ENCODE data around the gene PLCB3. TPM values are rescaled to one million over a fixed set of nuclear protein-coding genes. Genes with fewer than 3 reads are reported as not detected.

PLCB3 gene
- total and polyA plus RNA-seq, 2 of the 13 experiments (the other 11 are each of a cell fraction or from before 2014, with no cell fraction given), result 7.5 to 13.8 TPM

DNA sequence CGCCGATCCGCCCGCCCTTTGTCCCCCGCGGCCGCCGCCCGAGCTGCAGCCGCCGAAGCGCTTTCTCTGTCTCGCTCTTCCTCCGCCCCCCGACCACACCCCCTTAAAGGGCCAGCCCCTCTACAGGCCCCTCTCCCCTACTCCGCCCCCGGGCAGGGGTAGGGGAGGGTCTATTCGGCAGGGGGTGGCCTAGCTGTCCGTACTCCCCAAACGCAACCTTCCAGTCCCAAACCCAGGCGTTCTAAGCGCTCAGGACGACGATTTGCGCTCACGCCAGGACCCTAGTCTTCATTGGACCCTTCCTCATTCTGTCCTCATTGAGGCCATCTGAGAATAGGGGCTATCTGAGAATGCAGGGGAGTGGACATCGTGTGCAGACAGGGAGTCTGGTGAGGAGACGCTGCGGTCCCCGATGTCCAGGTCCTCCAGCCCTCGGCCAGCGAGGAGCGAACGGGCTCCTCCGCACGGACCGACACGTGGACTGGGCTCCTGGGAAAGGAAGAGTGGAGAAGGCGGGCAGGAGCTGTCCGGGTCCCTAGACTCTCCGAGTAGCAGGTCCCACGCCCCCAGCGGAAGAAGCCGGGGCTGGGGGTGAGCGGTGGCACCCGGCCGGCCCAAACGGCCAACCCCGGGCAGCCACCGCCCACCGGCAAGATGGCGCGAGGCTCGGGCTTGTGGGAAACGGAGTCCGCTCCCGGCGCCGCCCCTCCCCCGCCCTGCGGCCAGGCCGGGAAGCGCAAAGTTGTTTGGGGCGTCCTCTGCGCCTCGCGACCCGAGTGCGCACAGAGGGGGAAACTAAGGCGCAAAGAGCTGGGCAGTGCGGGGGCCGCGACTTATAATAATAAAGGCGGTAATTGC, 4.2 kb upstream of the PLCB3 start, which contains the start of gene PPP1R14B (continued):
- TF ChIP-seq ZC3H13 (CRISPR knock-in tag; IDR thresholded peaks at IDR 0.05) (no peak), XRCC5 (optimal IDR thresholded peaks at IDR 0.05; ENCODE audit: low read length) (peak; percentile 15), JARID2 (CRISPR knock-in tag; IDR thresholded peaks at IDR 0.05; ENCODE audit: insufficient replicate concordance) (peak; percentile 81), GATAD1 (CRISPR knock-in tag; IDR thresholded peaks at IDR 0.05) (no peak), ZNF121 (CRISPR knock-in tag; IDR thresholded peaks at IDR 0.05) (no peak), ZNF841 (CRISPR knock-in tag; IDR thresholded peaks at IDR 0.05; ENCODE audit: borderline replicate concordance) (no peak), ZKSCAN1 (IDR thresholded peaks at IDR 0.05; ENCODE audit: low read length) (no peak), ZSCAN9 (CRISPR knock-in tag; IDR thresholded peaks at IDR 0.05; ENCODE audit: borderline replicate concordance) (no peak), AHR (CRISPR knock-in tag; IDR thresholded peaks at IDR 0.05) (peak; percentile 44; the same call in 1 of the 2 replicates), JUND (CRISPR knock-in tag; IDR thresholded peaks at IDR 0.05) (no peak), XBP1 (CRISPR knock-in tag; IDR thresholded peaks at IDR 0.05) (no peak), SKI (IDR thresholded peaks at IDR 0.05; ENCODE audit: partially characterized antibody) (no peak), ZNF788 (CRISPR knock-in tag; IDR thresholded peaks at IDR 0.05; ENCODE audit: borderline replicate concordance) (peak; percentile 70; the same call in 1 of the 2 replicates), MEIS2 (CRISPR knock-in tag; IDR thresholded peaks at IDR 0.05) (no peak)
- TF ChIP-seq, protein P1, sequence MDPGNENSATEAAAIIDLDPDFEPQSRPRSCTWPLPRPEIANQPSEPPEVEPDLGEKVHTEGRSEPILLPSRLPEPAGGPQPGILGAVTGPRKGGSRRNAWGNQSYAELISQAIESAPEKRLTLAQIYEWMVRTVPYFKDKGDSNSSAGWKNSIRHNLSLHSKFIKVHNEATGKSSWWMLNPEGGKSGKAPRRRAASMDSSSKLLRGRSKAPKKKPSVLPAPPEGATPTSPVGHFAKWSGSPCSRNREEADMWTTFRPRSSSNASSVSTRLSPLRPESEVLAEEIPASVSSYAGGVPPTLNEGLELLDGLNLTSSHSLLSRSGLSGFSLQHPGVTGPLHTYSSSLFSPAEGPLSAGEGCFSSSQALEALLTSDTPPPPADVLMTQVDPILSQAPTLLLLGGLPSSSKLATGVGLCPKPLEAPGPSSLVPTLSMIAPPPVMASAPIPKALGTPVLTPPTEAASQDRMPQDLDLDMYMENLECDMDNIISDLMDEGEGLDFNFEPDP (CRISPR knock-in tag; conservative IDR thresholded peaks at IDR 0.05), result no peak
- TF ChIP-seq, protein P2, sequence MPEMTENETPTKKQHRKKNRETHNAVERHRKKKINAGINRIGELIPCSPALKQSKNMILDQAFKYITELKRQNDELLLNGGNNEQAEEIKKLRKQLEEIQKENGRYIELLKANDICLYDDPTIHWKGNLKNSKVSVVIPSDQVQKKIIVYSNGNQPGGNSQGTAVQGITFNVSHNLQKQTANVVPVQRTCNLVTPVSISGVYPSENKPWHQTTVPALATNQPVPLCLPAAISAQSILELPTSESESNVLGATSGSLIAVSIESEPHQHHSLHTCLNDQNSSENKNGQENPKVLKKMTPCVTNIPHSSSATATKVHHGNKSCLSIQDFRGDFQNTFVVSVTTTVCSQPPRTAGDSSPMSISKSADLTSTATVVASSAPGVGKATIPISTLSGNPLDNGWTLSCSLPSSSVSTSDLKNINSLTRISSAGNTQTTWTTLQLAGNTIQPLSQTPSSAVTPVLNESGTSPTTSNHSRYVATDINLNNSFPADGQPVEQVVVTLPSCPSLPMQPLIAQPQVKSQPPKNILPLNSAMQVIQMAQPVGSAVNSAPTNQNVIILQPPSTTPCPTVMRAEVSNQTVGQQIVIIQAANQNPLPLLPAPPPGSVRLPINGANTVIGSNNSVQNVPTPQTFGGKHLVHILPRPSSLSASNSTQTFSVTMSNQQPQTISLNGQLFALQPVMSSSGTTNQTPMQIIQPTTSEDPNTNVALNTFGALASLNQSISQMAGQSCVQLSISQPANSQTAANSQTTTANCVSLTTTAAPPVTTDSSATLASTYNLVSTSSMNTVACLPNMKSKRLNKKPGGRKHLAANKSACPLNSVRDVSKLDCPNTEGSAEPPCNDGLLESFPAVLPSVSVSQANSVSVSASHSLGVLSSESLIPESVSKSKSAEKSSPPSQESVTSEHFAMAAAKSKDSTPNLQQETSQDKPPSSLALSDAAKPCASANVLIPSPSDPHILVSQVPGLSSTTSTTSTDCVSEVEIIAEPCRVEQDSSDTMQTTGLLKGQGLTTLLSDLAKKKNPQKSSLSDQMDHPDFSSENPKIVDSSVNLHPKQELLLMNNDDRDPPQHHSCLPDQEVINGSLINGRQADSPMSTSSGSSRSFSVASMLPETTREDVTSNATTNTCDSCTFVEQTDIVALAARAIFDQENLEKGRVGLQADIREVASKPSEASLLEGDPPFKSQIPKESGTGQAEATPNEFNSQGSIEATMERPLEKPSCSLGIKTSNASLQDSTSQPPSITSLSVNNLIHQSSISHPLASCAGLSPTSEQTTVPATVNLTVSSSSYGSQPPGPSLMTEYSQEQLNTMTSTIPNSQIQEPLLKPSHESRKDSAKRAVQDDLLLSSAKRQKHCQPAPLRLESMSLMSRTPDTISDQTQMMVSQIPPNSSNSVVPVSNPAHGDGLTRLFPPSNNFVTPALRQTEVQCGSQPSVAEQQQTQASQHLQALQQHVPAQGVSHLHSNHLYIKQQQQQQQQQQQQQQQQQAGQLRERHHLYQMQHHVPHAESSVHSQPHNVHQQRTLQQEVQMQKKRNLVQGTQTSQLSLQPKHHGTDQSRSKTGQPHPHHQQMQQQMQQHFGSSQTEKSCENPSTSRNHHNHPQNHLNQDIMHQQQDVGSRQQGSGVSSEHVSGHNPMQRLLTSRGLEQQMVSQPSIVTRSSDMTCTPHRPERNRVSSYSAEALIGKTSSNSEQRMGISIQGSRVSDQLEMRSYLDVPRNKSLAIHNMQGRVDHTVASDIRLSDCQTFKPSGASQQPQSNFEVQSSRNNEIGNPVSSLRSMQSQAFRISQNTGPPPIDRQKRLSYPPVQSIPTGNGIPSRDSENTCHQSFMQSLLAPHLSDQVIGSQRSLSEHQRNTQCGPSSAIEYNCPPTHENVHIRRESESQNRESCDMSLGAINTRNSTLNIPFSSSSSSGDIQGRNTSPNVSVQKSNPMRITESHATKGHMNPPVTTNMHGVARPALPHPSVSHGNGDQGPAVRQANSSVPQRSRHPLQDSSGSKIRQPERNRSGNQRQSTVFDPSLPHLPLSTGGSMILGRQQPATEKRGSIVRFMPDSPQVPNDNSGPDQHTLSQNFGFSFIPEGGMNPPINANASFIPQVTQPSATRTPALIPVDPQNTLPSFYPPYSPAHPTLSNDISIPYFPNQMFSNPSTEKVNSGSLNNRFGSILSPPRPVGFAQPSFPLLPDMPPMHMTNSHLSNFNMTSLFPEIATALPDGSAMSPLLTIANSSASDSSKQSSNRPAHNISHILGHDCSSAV (CRISPR knock-in tag; IDR thresholded peaks at IDR 0.05; ENCODE audit: borderline replicate concordance), result no peak
- TF ChIP-seq, protein P3, sequence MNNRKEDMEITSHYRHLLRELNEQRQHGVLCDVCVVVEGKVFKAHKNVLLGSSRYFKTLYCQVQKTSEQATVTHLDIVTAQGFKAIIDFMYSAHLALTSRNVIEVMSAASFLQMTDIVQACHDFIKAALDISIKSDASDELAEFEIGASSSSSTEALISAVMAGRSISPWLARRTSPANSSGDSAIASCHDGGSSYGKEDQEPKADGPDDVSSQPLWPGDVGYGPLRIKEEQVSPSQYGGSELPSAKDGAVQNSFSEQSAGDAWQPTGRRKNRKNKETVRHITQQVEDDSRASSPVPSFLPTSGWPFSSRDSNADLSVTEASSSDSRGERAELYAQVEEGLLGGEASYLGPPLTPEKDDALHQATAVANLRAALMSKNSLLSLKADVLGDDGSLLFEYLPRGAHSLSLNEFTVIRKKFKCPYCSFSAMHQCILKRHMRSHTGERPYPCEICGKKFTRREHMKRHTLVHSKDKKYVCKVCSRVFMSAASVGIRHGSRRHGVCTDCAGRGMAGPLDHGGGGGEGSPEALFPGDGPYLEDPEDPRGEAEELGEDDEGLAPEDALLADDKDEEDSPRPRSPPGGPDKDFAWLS (CRISPR knock-in tag; IDR thresholded peaks at IDR 0.05; ENCODE audit: borderline replicate concordance), result no peak
